ENCODE results near the gene ANKMY2. TPM values are rescaled to one million over a fixed set of nuclear protein-coding genes. Genes with fewer than 3 reads are reported as not detected.

Gene ANKMY2
- polyA plus RNA-seq, 1 donor from 2014 or later = 94.7 TPM

DNA sequence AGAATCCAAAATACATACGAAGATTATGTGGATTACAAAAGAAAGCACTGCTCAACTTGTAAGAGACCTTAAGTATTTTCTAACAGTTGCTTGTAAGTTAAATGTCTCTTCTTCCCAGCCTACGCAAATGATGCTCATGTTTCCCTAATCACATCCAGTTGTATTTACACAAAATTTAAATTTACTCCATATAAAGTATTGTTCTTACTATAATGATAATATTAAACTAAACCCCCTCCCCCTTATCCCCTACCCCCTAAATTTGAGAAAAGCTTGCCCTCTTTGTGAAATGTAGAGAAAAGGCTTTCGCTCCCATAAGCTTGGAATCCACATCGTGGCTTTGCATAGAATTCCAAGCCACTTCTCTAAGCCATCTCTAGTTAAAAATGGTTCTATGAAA lies 29.4 kb downstream of the ANKMY2 start:
- no peak overlapping the region for H3K4me3 ChIP-seq (ENCODE audit: low read length)
- H3K4me2 ChIP-seq (ENCODE audit: low read length) = no peak overlapping the region
- no peak overlapping the region for H3K27ac ChIP-seq (ENCODE audit: low read length)

DNA sequence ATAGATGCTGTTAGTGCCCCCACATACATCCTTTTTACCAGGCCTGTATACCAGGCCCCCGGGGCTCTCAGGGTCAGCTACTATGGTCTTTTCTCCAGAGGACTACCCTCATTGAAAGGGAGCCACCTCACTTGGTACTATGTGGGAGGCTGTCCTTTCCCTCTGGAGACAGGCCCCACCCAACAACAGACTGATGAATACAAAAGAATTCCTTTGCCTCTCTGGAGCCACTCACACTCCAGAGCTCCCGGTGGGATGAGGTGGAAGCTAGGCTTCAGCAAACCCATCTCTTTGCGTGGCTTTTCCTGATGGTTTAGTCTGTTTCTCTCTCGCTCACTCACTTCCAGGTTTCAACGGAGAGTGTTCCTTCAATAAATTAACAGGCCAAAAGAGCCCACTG lies 30.3 kb downstream of the ANKMY2 start:
- H3K9me3 ChIP-seq (ENCODE audit: low read length) = no peaks in the 10 kb centered on the region
- no peak overlapping the region for H3K9ac ChIP-seq (ENCODE audit: low read length)
- no peaks in the 10 kb centered on the region for H3K9me2 ChIP-seq (ENCODE audit: insufficient read depth, low read length)
- no peak overlapping the region for H2AFZ ChIP-seq (ENCODE audit: low read depth, low read length)
- no peak overlapping the region for H3K4me3 ChIP-seq (ENCODE audit: low read length)
- peaks cover 3% of the 10 kb centered on the region for H3K79me2 ChIP-seq (replicated peaks; ENCODE audit: insufficient read depth, low read length)
- H3K27ac ChIP-seq (ENCODE audit: low read length) = no peak overlapping the region
- TF ChIP-seq, protein P1, sequence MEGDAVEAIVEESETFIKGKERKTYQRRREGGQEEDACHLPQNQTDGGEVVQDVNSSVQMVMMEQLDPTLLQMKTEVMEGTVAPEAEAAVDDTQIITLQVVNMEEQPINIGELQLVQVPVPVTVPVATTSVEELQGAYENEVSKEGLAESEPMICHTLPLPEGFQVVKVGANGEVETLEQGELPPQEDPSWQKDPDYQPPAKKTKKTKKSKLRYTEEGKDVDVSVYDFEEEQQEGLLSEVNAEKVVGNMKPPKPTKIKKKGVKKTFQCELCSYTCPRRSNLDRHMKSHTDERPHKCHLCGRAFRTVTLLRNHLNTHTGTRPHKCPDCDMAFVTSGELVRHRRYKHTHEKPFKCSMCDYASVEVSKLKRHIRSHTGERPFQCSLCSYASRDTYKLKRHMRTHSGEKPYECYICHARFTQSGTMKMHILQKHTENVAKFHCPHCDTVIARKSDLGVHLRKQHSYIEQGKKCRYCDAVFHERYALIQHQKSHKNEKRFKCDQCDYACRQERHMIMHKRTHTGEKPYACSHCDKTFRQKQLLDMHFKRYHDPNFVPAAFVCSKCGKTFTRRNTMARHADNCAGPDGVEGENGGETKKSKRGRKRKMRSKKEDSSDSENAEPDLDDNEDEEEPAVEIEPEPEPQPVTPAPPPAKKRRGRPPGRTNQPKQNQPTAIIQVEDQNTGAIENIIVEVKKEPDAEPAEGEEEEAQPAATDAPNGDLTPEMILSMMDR (IDR thresholded peaks at IDR 0.05; ENCODE audit: poor library complexity, severe bottlenecking) = no peak
- TF ChIP-seq TAF1 (IDR thresholded peaks at IDR 0.05; ENCODE audit: low read depth) (no peak), SMC3 (conservative IDR thresholded peaks at IDR 0.05; ENCODE audit: poor library complexity) (no peak), EP300 (conservative IDR thresholded peaks at IDR 0.05; ENCODE audit: poor library complexity, severe bottlenecking) (no peak), RAD21 (conservative IDR thresholded peaks at IDR 0.05) (no peak), MXI1 (conservative IDR thresholded peaks at IDR 0.05; ENCODE audit: poor library complexity, severe bottlenecking) (no peak), POLR2AphosphoS5 (IDR thresholded peaks at IDR 0.05) (no peak), EZH2 (IDR thresholded peaks at IDR 0.05; ENCODE audit: borderline replicate concordance, insufficient read depth, low read length, poor library complexity, severe bottlenecking) (no peak)
- TF ChIP-seq, protein P2, sequence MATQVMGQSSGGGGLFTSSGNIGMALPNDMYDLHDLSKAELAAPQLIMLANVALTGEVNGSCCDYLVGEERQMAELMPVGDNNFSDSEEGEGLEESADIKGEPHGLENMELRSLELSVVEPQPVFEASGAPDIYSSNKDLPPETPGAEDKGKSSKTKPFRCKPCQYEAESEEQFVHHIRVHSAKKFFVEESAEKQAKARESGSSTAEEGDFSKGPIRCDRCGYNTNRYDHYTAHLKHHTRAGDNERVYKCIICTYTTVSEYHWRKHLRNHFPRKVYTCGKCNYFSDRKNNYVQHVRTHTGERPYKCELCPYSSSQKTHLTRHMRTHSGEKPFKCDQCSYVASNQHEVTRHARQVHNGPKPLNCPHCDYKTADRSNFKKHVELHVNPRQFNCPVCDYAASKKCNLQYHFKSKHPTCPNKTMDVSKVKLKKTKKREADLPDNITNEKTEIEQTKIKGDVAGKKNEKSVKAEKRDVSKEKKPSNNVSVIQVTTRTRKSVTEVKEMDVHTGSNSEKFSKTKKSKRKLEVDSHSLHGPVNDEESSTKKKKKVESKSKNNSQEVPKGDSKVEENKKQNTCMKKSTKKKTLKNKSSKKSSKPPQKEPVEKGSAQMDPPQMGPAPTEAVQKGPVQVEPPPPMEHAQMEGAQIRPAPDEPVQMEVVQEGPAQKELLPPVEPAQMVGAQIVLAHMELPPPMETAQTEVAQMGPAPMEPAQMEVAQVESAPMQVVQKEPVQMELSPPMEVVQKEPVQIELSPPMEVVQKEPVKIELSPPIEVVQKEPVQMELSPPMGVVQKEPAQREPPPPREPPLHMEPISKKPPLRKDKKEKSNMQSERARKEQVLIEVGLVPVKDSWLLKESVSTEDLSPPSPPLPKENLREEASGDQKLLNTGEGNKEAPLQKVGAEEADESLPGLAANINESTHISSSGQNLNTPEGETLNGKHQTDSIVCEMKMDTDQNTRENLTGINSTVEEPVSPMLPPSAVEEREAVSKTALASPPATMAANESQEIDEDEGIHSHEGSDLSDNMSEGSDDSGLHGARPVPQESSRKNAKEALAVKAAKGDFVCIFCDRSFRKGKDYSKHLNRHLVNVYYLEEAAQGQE (IDR thresholded peaks at IDR 0.05; ENCODE audit: borderline replicate concordance) = no peak
- H3K4me2 ChIP-seq (ENCODE audit: low read length) = no peak overlapping the region
- no peaks in the 10 kb centered on the region for H4K20me1 ChIP-seq (ENCODE audit: insufficient read depth)
- peaks cover 18% of the 10 kb centered on the region for H3K36me3 ChIP-seq (ENCODE audit: insufficient read depth, low read length)
- no peaks in the 10 kb centered on the region for H3F3A ChIP-seq (ENCODE audit: insufficient read depth, low read length, poor library complexity, severe bottlenecking)
- no peaks in the 10 kb centered on the region for H3K27me3 ChIP-seq (ENCODE audit: insufficient read depth, low read depth, low read length)

More for the DNA sequence above, 29.4 kb downstream of the ANKMY2 start:
- no peaks in the 10 kb centered on the region for H3K27me3 ChIP-seq (ENCODE audit: insufficient read depth, low read depth, low read length)
- H3K79me2 ChIP-seq (replicated peaks; ENCODE audit: insufficient read depth, low read length) = peaks cover 3% of the 10 kb centered on the region
- no peaks in the 10 kb centered on the region for H3K9me2 ChIP-seq (ENCODE audit: insufficient read depth, low read length)
- no peak overlapping the region for H3K9ac ChIP-seq (ENCODE audit: low read length)
- no peaks in the 10 kb centered on the region for H3K9me3 ChIP-seq (ENCODE audit: low read length)
- no peak overlapping the region for H2AFZ ChIP-seq (ENCODE audit: low read depth, low read length)
- H3F3A ChIP-seq (ENCODE audit: insufficient read depth, low read length, poor library complexity, severe bottlenecking) = no peaks in the 10 kb centered on the region
- no peaks in the 10 kb centered on the region for H4K20me1 ChIP-seq (ENCODE audit: insufficient read depth)
- H3K36me3 ChIP-seq (ENCODE audit: insufficient read depth, low read length) = peaks cover 18% of the 10 kb centered on the region
- TF ChIP-seq POLR2AphosphoS5 (IDR thresholded peaks at IDR 0.05) = no peak
- TF ChIP-seq, protein P2 (IDR thresholded peaks at IDR 0.05; ENCODE audit: borderline replicate concordance) = no peak
